Fibroblast of pulmonary artery (primary cell): ENCODE data around the gene WDR74.
"Not testable (repeated sequence)": the region's sequence is repeated elsewhere in the genome, so short reads cannot be mapped to it uniquely, and the experiment has no call there.

Experiments
- DNase-seq: peaks from one replicate; pipeline ENCODE4 v3.0.0-alpha.2; 2010; ENCODE audit warnings: low read depth
- H3K4me3 ChIP-seq: replicated peaks from 2 replicates; pipeline ENCODE4 v1.5.1; 2011; ENCODE audit warnings: low read depth, mild to moderate bottlenecking, control low read depth, low read length, moderate library complexity
- TF ChIP-seq, protein P1 (sequence below): IDR thresholded peaks from 2 replicates; pipeline ENCODE4 v1.5.1; 2011; ENCODE audit warnings: mild to moderate bottlenecking, control low read depth, low read length, inconsistent platforms; ENCODE audit errors: missing control alignments

The WDR74 gene

DNA sequence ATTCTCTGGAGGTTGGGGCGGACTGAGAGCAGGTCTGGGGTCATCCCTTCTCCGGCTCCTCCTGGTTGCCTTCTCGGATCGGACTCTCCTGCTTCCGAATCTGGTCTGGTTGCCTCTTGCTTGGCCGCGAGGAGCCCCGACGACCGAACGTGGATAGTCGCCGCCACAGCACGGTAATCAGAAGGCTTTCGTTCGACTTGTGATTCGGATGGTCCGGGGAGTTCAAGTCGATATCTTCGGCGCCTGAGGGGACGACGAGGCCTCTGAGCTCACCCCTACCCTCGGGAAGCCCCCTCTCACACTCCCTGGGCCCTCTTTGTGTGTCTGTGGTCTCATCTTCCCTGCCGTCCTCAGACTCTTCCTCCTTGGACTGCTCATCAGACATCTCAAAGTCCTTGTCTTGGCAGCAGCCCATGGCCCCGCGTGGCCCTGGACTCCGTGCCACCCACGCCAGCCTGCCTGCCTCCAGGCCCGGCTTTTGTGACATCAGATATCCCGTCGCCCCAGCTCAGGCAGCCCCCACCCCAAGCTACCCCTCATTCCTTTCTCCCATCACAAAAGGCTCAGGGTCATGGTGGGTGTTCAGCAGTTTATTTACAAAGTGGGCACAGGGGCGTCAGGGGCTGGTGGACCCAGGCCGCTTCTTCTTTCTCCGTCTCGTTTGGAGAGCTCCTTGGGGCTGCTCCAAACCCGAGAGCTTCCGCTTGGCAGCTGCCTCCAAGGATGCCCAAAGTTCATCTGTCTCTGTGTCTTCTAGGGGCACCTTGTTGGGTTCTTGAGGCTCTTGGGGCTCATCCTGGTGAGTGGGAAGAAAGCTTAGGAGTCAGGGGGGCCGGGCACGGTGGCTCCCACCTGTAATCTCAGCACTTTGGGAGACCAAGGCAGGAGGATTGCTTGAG is 6.8 kb downstream of the WDR74 start, which contains the start of gene TEX54:
Gene TEX54, minus strand, starts transcription at position 506 of the 899 bp plus-strand sequence.
- TF ChIP-seq, protein P1, sequence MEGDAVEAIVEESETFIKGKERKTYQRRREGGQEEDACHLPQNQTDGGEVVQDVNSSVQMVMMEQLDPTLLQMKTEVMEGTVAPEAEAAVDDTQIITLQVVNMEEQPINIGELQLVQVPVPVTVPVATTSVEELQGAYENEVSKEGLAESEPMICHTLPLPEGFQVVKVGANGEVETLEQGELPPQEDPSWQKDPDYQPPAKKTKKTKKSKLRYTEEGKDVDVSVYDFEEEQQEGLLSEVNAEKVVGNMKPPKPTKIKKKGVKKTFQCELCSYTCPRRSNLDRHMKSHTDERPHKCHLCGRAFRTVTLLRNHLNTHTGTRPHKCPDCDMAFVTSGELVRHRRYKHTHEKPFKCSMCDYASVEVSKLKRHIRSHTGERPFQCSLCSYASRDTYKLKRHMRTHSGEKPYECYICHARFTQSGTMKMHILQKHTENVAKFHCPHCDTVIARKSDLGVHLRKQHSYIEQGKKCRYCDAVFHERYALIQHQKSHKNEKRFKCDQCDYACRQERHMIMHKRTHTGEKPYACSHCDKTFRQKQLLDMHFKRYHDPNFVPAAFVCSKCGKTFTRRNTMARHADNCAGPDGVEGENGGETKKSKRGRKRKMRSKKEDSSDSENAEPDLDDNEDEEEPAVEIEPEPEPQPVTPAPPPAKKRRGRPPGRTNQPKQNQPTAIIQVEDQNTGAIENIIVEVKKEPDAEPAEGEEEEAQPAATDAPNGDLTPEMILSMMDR, result no peak
- peak within 1 kb of the TSS; percentile 87 for H3K4me3 ChIP-seq
- no peak for DNase-seq

DNA sequence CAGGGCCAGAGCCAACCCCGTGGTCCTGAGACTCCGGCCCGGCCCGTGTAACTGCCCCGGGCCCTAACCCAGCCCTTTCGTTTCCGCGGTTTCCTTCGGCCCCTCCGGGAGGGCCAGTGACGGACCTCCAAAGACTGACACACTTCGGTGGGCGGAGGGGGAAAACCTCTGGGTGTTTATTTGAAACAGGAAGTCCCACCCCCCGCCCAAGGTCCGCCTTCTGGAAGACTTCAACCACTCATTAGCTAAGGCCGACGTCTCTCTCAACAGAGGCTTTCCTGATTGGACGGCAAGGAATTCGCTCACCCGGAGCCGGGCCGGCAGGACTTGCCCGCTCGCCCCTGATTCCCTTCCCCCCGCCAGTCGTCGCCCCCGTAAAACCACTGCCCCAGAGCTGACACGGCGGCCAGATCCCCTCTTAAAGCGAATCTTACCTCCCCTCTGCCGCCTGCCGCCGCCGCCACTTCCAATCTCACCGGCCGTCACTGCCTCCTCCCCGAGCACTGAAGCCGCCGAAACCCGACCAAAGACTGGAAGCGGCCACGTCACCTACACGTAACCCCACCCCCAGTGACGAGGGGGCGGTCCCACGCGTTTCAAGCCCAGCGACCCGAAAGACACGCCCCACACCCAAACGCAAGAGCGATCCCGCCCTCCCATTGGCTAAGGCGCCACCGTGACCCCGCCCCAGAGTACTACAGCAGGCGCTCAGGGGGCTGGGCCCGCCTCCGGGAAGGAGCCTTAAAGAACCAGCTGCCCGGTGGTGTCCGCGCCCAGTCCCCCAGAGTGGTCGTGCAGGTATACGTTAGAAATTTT is 7.7 kb downstream of the WDR74 start, which contains the start of gene STX5:
Gene STX5, minus strand, starts transcription at position 532 of the 816 bp plus-strand sequence. CDS start 808 bp downstream, outside the sequence.
- peak within 1 kb of the TSS; percentile 87 for H3K4me3 ChIP-seq
- peak; percentile 99 for DNase-seq
- TF ChIP-seq, protein P1, result no peak

DNA sequence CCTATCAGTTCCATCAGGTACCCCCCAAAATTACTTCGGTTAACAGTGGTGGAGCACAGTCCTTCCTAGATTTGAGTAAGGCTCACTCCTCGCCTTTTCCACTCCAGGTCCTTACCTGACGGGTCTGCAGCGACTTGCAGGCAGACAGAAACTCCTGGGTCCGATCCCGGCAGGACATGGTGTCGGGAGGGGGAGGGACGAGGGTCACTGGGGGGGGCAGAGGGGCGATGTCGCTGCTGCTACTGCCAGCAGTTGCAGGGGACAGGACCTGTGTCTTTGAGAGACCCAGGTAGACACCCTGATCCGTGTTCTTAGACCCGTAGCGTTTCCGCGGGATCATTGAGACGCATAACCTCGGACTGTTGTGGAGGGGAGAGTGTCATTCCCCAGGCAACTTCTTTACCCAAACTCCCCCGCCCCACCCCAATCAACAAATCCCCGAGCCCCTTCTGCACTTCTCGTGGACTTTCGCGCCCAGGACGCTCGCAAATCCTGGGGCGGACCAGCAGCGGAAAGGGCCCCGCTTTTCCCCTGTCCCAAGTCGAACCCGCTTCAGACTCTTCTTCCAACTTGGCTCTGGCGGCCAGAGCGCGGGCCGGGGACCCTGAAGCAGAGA is 8.4 kb downstream of the WDR74 start:
- TF ChIP-seq, protein P1, result no peak
- DNase-seq, result no peak
- peak overlapping the region; percentile 87 for H3K4me3 ChIP-seq

DNA sequence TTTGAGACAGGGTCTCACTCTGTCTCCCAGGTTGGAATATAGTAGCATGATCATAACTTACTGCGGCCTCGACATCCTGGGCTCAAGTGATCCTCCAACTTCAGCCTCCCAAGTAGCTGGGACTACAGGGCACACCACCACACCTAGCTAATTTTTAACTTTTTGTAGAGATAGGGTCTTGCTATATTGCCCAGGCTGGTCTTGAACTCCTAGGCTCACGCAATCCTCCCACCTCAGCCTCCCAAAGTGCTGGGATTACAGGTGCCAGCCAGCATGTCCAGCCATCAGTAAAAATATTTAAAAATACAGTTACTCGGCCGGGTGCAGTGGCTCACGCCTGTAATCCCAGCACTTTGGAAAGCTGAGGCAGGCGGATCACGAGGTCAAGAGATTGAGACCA is 11.3 kb downstream of the WDR74 start:
- DNase-seq, result not testable (repeated sequence)

DNA sequence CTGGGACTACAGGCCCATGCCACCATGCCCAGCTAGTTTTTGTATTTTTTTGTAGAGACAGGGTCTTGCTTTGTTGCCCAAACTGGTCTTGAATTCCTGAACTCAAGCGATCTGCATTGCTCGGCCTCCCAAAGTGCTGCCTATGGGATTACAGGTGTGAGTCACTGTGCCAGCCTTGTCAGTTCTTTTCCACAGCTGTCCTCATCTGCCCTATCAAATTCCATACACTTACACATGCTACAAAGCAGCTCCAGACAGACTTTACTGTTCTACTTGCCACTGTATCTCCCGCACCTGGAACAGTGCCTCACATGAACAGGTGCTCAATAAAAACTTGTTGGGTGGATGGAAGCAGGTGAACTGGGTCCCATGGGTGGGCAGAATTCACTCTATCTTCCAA is 15.7 kb downstream of the WDR74 start:
- H3K4me3 ChIP-seq, result no peak overlapping the region
- no peak for DNase-seq
- TF ChIP-seq, protein P1, result no peak

More for the DNA sequence above, 11.3 kb downstream of the WDR74 start:
- not testable (repeated sequence) for H3K4me3 ChIP-seq

DNA sequence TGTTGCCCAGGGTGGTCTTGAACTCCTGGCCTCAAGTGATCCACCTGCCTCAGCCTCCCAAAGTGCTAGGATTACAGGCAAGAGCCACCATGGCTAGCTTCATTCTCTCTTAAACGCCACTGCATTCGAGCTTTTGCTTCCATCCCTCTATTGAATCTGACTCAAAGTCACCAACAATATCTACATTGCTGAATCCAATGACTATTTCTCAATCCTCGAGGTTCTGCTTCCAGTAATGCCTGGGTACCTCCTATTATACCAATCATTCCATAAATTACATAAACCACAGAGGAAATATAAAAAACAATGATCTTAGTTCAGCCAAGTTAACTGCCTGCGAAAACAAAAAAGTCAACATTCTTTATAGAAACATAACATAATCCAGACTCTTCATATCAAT is 22.3 kb downstream of the WDR74 start:
- TF ChIP-seq, protein P1, result no peak
- H3K4me3 ChIP-seq, result no peak overlapping the region
- peak; percentile 11 for DNase-seq

DNA sequence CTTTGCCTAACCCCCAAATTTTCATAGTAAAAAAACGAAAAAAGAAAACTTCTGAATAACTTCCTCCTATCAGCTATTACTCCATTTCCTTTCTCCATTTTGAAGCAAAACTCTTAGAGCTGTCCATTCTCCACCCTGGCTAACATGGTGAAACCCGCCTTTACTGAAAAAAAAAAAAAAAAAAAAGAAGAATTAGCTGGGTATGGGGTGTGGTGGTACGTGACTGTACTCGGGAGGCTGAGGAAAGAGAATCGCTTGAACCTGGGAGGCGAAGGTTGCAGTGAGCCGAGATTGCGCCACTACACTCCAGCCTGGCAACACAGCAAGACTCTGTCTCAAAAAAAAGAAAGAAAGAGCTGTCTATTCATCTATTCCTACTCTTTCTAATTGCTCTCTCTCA is 22.8 kb downstream of the WDR74 start:
- no peak for DNase-seq
- no peak overlapping the region for H3K4me3 ChIP-seq
- TF ChIP-seq, protein P1, result no peak
